Left ventricle myocardium inferior (tissue), 1 donor: ENCODE data around the gene TBX20. TPM values are rescaled to one million over a fixed set of nuclear protein-coding genes. Genes with fewer than 3 reads are reported as not detected.
"Not testable (repeated sequence)": the region's sequence is repeated elsewhere in the genome, so short reads cannot be mapped to it uniquely, and the experiment has no call there.

Experiments
- DNase-seq: peaks from one replicate; pipeline ENCODE4 v3.0.0-alpha.2; 2020
- H3K27ac ChIP-seq: fragments of 200-600 bp; replicated peaks from 2 replicates; pipeline ENCODE4 v1.8.0; 2021
- H3K27me3 ChIP-seq: fragments of 200-600 bp; 2 replicates; pipeline ENCODE4 v1.8.0; 2021; ENCODE audit warnings: low read depth
- H3K36me3 ChIP-seq: fragments of 200-600 bp; 2 replicates; pipeline ENCODE4 v1.8.0; 2021
- H3K4me1 ChIP-seq: fragments of 200-600 bp; 2 replicates; pipeline ENCODE4 v1.8.0; 2021
- H3K4me3 ChIP-seq: fragments of 200-600 bp; 2 replicates; pipeline ENCODE4 v1.8.0; 2021; ENCODE audit warnings: mild to moderate bottlenecking, moderate library complexity
- H3K9me3 ChIP-seq: fragments of 200-600 bp; replicated peaks from 2 replicates; pipeline ENCODE4 v1.8.0; 2021
- intact Hi-C: fragments of 100-400 bp; cut with micrococcal nuclease; formaldehyde crosslinking; loops from one replicate; pipeline ENCODE4 v1.11.0; 2022
- total RNA-seq: library from RNA; stranded (reverse); fragmentation: NEBNext Ultra II Directional; extraction: Animal tissue kit (Norgen Biotek cat#: 25700); gene quantifications from one replicate; pipeline ENCODE4 v1.2.1, GENCODE V29; 2021
- donor health status: DM: no; HTN: yes; CAD: no; lungs with severe emphysema.

Gene TBX20
- total RNA-seq, 1 donor from 2014 or later, result 83.9 TPM

DNA sequence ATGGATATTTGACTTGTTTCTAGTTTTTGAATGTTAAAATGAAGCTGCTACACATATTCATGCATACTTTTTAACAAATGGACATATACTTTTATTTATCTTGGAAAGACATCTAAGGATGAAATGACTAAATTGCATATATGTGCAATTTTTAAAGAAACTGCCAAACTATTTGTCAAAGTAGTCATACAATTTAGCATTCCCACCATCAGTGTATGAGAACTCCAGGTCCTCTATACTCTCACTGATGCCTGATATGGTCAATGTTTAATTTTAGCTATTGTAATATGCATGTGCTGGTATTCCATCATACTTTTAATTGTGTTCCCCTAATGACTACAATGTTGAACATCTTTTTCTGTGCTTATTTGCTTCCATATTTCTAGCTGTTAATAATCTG, 47.0 kb downstream of the TBX20 start:
- H3K27me3 ChIP-seq, H3K27ac ChIP-seq, H3K4me3 ChIP-seq, H3K9me3 ChIP-seq, DNase-seq, intact Hi-C loops: not testable (repeated sequence)
- Histone ChIP-seq H3K36me3 (peaks cover 15% of the 10 kb centered on the region), H3K4me1 (peaks cover 43% of the 10 kb centered on the region)

- DNase-seq, H3K9me3 ChIP-seq, H3K4me3 ChIP-seq, intact Hi-C loops, H3K27me3 ChIP-seq: not testable (repeated sequence)
- Histone ChIP-seq H3K36me3 (peaks cover 19% of the 10 kb centered on the region), H3K4me1 (peaks cover 49% of the 10 kb centered on the region), H3K27ac (peak overlapping the region; percentile 53)
Measured at GRCh38 chr7:35204850-35205249, 49.0 kb downstream of the TBX20 start.

GRCh38 chr7:35204031-35204430, 49.9 kb downstream of the TBX20 start:
- Histone ChIP-seq H3K4me1 (peaks cover 49% of the 10 kb centered on the region), H3K36me3 (peaks cover 19% of the 10 kb centered on the region), H3K27ac (peak overlapping the region; percentile 53)
- H3K4me3 ChIP-seq, DNase-seq, H3K27me3 ChIP-seq, H3K9me3 ChIP-seq, intact Hi-C loops: not testable (repeated sequence)

DNA sequence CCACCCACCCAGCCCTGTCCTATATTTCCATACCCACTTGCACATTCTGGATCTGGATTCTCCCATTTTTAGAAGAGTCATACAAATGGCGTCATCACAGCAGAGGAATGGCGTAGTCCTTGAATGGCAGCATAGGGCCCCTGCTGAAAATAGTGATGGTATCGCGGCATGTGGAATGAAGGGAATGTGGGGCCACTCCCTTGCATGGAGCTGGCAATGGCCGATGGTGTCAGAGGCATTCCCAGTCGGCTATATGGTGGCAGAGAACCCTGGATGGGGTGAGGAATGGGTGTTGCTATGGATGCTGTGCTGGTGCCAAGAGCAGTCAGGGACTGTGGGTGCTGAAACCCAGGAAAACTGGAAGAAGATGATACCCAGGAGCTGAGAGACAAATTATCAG, 51.5 kb downstream of the TBX20 start:
- H3K9me3 ChIP-seq, DNase-seq, intact Hi-C loops, H3K27me3 ChIP-seq, H3K4me3 ChIP-seq: not testable (repeated sequence)
- peaks cover 53% of the 10 kb centered on the region for H3K4me1 ChIP-seq
- H3K36me3 ChIP-seq, result peaks cover 19% of the 10 kb centered on the region
- peak overlapping the region; percentile 59 for H3K27ac ChIP-seq

DNA sequence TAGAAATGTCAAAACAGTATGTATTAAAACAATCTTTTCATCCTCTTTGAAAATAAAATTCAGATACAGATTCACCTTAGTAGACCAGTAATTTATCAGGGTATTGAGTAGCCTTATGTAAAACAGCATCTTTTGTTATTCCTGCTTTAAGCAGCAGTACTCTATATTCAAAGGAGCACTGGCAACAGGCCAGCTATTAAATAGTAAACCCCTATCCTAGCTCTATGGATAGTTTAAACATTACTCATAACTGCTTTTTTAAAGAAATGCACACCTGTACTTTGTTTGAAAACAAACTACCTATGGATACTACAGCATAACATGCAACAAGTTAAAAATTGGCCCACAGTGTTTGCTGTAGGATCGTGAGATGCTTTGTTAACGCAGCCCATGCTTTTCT, 53.7 kb downstream of the TBX20 start:
- H3K27ac ChIP-seq, intact Hi-C loops, H3K27me3 ChIP-seq, DNase-seq, H3K4me3 ChIP-seq, H3K9me3 ChIP-seq: not testable (repeated sequence)
- H3K36me3 ChIP-seq, result peaks cover 23% of the 10 kb centered on the region
- H3K4me1 ChIP-seq, result peaks cover 40% of the 10 kb centered on the region

- not testable (repeated sequence) for H3K4me3 ChIP-seq, H3K27me3 ChIP-seq, H3K9me3 ChIP-seq, DNase-seq
- Histone ChIP-seq H3K27ac (peak overlapping the region; percentile 30), H3K36me3 (peaks cover 14% of the 10 kb centered on the region), H3K4me1 (peaks cover 24% of the 10 kb centered on the region)
- intact Hi-C loops, result loop anchor here (10.0 kb wide), 1 partner anchor 326 kb away; no protein-coding TSS in a partner anchor
Measured at GRCh38 chr7:35198370-35199140, 55.3 kb downstream of the TBX20 start.

DNA sequence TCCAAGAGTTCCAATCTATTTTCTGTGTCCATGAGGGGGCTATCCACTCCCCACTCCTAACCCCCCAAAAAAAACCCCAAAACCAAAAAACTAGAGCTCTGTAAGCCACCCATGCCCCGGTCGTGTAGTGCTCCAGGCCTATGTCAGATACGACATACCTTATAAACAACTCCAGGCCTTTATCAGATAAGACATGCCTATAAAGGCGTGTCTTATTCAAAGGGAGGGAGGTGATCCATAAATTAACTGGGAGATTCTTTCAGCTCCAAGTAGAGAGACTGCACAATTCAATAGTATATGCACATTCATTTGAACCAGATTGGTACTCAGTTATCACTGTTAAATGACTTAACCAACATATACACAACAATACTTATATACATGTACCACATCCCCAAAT, 62.3 kb downstream of the TBX20 start:
- H3K27me3 ChIP-seq, H3K27ac ChIP-seq, H3K4me1 ChIP-seq, DNase-seq, H3K4me3 ChIP-seq, H3K36me3 ChIP-seq, H3K9me3 ChIP-seq: not testable (repeated sequence)
- intact Hi-C loops, result loop anchor here (10.0 kb wide), 1 partner anchor 333 kb away; no protein-coding TSS in a partner anchor

DNA sequence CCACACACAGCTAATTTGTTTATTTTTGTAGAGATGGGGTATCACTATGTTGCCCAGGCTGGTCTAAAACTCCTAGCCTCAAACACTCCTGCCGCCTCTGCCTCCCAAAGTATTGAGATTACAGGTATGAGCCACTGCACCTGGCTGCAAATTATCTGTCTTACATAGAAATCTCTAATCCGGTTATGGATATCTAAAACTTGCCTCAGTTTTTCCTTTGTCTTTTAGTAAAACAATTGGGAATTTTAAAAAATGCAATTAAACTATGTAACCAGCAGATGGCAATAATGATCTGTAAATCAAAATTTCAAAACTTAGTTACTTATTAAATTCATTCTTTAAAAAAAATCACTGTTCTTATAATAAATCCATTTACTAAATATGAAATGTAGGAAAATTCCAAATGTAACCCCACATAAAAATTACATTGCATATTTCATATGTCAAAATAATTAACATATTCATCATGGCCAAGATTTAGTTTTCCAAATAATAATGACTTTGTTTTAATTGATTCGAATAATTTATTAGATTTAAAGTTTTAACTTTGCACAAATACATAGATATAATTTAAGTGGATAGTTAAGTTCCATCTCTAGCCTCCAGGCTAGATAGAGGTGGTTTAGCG, 63.6 kb downstream of the TBX20 start:
- intact Hi-C loops, result loop anchor here (10.0 kb wide), 1 partner anchor 335 kb away; no protein-coding TSS in a partner anchor
- H3K4me3 ChIP-seq, result not testable (repeated sequence)
- H3K4me1 ChIP-seq, result peaks cover 14% of the 10 kb centered on the region

DNA sequence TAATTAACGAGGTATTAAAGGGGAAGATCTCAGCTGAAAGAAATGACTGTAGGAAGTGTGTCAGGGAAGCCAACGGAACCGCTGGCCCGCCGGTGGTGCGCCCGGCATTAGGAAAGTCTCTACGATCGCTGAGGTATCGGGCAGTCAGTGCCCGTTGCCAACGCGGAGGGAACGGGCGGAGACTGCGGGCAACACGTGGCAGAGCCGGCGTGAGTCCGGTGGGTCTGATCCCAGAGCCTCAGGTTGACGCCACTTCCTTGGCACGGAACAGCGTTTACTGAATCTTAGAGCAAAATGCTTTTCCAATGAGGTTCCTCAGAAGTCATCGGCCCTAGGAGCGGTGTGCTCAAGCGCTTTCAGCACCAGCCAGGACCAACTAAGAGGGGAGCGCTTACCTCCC, 67.1 kb downstream of the TBX20 start:
- peak; percentile 50 for DNase-seq
- H3K36me3 ChIP-seq, H3K9me3 ChIP-seq, intact Hi-C loops: not testable (repeated sequence)
- Histone ChIP-seq H3K27ac (peak overlapping the region; percentile 89), H3K27me3 (peaks cover 13% of the 10 kb centered on the region), H3K4me1 (peaks cover 14% of the 10 kb centered on the region), H3K4me3 (peak overlapping the region; percentile 70)

More for the DNA sequence above, 63.6 kb downstream of the TBX20 start:
- DNase-seq, H3K36me3 ChIP-seq, H3K9me3 ChIP-seq, H3K27ac ChIP-seq: not testable (repeated sequence)
- H3K27me3 ChIP-seq, result peaks cover 13% of the 10 kb centered on the region
